Fibroblast of pulmonary artery (primary cell): Measurements from ENCODE around the gene ZNF714.
A peak's percentile ranks its signal among the peaks of the same experiment; 100 is the strongest.

Experiments used
- DNase-seq: peaks from one replicate; pipeline ENCODE4 v3.0.0-alpha.2; 2010; ENCODE audit warnings: low read depth
- H3K4me3 ChIP-seq: replicated peaks from 2 replicates; pipeline ENCODE4 v1.5.1; 2011; ENCODE audit warnings: low read depth, mild to moderate bottlenecking, control low read depth, low read length, moderate library complexity
- CTCF ChIP-seq: IDR thresholded peaks from 2 replicates; pipeline ENCODE4 v1.5.1; 2011; ENCODE audit warnings: mild to moderate bottlenecking, control low read depth, low read length, inconsistent platforms; ENCODE audit errors: missing control alignments

ZNF714 gene

GRCh38 chr19:21158523-21159135 lies 76.6 kb downstream of the ZNF714 start:
- TF ChIP-seq CTCF, result no peak
- H3K4me3 ChIP-seq, result no peak overlapping the region
- DNase-seq, result peak; percentile 69

- no peak for TF ChIP-seq CTCF
- H3K4me3 ChIP-seq, result no peak overlapping the region
- DNase-seq, result no peak
Measured at GRCh38 chr19:21164541-21164940, 82.5 kb downstream of the ZNF714 start.

- no peak for TF ChIP-seq CTCF
- no peak for DNase-seq
- H3K4me3 ChIP-seq, result no peak overlapping the region
Measured at GRCh38 chr19:21166436-21166835, 84.4 kb downstream of the ZNF714 start.
